ENCODE data around the gene DLGAP1. TPM values are rescaled to one million over a fixed set of nuclear protein-coding genes. Genes with fewer than 3 reads are reported as not detected.
"Not testable (repeated sequence)": the region's sequence is repeated elsewhere in the genome, so short reads cannot be mapped to it uniquely, and the experiment has no call there.

Gene DLGAP1
- total RNA-seq, 3 donors from 2014 or later (not counting 1 experiment from before 2014, with no cell fraction given) = not detected

DNA sequence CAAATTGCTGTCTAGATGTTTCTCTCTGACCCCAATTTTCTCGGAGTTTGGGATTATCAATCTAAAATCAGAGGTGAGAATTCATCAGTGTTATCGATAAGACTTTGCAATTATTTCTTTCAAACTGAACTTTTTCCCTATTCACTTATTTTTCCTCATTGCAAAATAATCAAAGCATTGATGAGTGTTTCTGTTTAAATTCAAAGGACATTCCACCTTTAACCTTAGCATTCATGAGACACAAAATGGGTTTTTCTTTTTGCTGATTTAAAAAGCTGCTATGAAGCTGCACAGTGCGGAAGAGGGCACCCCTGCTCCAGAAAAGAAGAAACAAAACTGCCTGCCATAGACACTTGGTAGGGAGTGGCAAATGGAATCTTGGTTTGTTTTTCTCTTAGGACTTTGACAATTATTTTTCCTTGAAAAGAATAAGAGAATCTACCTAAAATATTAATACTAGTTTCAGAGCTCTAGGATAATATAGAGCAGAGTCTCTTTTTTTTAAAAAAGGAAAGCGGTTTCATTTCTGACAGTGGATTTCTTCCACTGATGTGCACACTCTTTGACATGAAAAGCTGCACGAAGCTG is 801.8 kb downstream of the DLGAP1 start:
- no peak overlapping the region for H3K27ac Mint-ChIP-seq
- no peaks in the 10 kb centered on the region for H3K27me3 ChIP-seq (ENCODE audit: control insufficient read depth, insufficient read depth, low read length)
- WGBS (ENCODE audit: insufficient coverage) = 93% methylated on average over 4 of the region's 5 CpGs
- H3K4me3 Mint-ChIP-seq = no peak overlapping the region
- no peaks in the 10 kb centered on the region for H3K4me1 ChIP-seq (ENCODE audit: control insufficient read depth, insufficient read depth, low read length)
- intact Hi-C loops (cut with micrococcal nuclease) = no loop called here
- ATAC-seq (no peak), DNase-seq (no peak)
- H3K36me3 Mint-ChIP-seq = no peaks in the 10 kb centered on the region
- H3K27me3 Mint-ChIP-seq (ENCODE audit: low read depth in 2 of 2) = peaks cover 0 to 4% of the 10 kb centered on the region in 2 donors
- H3K9me3 ChIP-seq (ENCODE audit: control insufficient read depth, insufficient read depth, low read length) = no peaks in the 10 kb centered on the region
- H3K27ac ChIP-seq (ENCODE audit: low read length) = no peak overlapping the region
- H3K4me1 Mint-ChIP-seq = no peaks in the 10 kb centered on the region
- H3K4me3 ChIP-seq (ENCODE audit: low read length) = no peak overlapping the region
- H3K9me3 Mint-ChIP-seq = no peaks in the 10 kb centered on the region
- TF ChIP-seq, protein P1, sequence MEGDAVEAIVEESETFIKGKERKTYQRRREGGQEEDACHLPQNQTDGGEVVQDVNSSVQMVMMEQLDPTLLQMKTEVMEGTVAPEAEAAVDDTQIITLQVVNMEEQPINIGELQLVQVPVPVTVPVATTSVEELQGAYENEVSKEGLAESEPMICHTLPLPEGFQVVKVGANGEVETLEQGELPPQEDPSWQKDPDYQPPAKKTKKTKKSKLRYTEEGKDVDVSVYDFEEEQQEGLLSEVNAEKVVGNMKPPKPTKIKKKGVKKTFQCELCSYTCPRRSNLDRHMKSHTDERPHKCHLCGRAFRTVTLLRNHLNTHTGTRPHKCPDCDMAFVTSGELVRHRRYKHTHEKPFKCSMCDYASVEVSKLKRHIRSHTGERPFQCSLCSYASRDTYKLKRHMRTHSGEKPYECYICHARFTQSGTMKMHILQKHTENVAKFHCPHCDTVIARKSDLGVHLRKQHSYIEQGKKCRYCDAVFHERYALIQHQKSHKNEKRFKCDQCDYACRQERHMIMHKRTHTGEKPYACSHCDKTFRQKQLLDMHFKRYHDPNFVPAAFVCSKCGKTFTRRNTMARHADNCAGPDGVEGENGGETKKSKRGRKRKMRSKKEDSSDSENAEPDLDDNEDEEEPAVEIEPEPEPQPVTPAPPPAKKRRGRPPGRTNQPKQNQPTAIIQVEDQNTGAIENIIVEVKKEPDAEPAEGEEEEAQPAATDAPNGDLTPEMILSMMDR (IDR thresholded peaks at IDR 0.05) = no peak
- no peaks in the 10 kb centered on the region for H3K36me3 ChIP-seq (ENCODE audit: control insufficient read depth, insufficient read depth, low read length)

DNA sequence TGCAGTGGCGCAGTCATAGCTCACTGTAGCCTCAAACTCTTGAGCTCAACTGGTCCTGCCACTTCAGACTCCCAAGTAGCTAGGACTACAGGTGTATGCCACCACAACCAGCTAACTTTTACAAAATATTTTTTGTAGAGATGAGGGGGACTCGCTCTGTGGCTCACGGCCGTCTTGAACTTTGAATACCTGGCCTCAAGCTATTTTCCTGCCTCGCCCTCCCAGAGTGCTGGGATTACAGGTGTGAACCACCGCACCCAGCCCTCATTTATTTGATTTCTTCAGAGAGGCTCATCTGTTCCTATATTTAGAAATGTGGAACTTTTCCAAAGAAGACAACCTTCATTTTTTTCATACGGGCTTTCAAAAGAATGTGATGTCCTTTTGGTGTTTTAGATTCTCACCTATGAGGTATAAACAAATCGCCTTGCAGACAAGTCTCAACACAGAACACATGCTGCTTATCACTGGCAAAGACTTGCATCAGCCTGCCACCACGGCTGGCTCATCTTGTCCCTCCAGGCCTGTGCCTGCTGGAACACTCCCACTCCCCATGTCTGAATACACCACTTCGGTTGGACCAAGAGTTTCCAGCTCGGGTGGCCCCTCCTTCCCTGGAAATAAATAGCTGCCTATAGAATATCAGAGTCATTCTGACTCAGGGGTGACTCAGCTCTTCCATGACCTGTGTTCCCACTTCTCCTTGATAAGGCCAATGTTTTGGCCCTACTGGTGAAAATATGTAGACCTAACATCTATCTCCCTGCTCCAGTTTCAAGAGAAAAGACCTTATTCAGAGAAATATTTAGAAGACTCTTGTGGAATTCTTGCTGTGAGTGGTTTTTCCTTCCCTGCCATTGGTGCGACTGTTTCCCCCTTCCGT is 802.5 kb downstream of the DLGAP1 start:
- H3K4me3 ChIP-seq (ENCODE audit: low read length) = no peak overlapping the region
- no peaks in the 10 kb centered on the region for H3K4me1 ChIP-seq (ENCODE audit: control insufficient read depth, insufficient read depth, low read length)
- no peaks in the 10 kb centered on the region for H3K9me3 ChIP-seq (ENCODE audit: control insufficient read depth, insufficient read depth, low read length)
- H3K27ac Mint-ChIP-seq = no peak overlapping the region
- WGBS (ENCODE audit: insufficient coverage) = 72% methylated on average over 12 of the region's 13 CpGs
- no peak for DNase-seq
- no peaks in the 10 kb centered on the region for H3K27me3 ChIP-seq (ENCODE audit: control insufficient read depth, insufficient read depth, low read length)
- H3K9me3 Mint-ChIP-seq = no peaks in the 10 kb centered on the region
- H3K36me3 ChIP-seq (ENCODE audit: control insufficient read depth, insufficient read depth, low read length) = no peaks in the 10 kb centered on the region
- no peak overlapping the region for H3K4me3 Mint-ChIP-seq
- intact Hi-C loops (cut with micrococcal nuclease) = no loop called here
- H3K27me3 Mint-ChIP-seq (ENCODE audit: low read depth in 2 of 2) = peaks cover 0 to 4% of the 10 kb centered on the region in 2 donors
- H3K4me1 Mint-ChIP-seq = no peaks in the 10 kb centered on the region
- H3K36me3 Mint-ChIP-seq = no peaks in the 10 kb centered on the region
- TF ChIP-seq, protein P1 (IDR thresholded peaks at IDR 0.05) = no peak
- peak in 1 of 3 donors; percentile 49 for ATAC-seq
- H3K27ac ChIP-seq (ENCODE audit: low read length) = no peak overlapping the region

DNA sequence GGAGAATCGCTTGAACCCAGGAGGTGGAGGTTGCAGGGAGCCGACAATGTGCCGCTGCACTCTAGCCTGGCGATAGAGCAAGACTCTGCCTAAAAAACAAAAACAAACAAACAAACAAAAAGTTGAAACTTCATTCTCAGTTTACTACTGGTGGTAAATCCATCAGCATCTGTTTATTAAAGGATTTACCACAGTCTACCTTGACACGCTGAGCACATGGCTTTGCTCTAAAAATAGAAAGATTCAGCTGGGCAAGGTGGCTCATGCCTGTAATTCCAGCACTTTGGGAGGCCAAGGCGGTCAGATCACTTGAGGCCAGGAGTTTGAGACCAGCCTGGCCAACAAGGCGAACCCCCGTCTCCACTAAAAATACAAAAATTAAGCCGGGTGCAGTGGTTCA is 803.8 kb downstream of the DLGAP1 start:
- Mint-ChIP-seq H3K27ac (no peak overlapping the region), H3K4me1 (no peaks in the 10 kb centered on the region), H3K4me3 (no peak overlapping the region), H3K9me3 (no peaks in the 10 kb centered on the region), H3K36me3 (no peaks in the 10 kb centered on the region), H3K27me3 (ENCODE audit: low read depth in 2 of 2) (peaks cover 0 to 4% of the 10 kb centered on the region in 2 donors)
- DNase-seq (no peak), ATAC-seq (no peak)
- no peak overlapping the region for H3K27ac ChIP-seq (ENCODE audit: low read length)
- 83% methylated on average over 9 of the region's 9 CpGs for WGBS (ENCODE audit: insufficient coverage)
- TF ChIP-seq, protein P1 (IDR thresholded peaks at IDR 0.05) = no peak
- H3K4me1 ChIP-seq (ENCODE audit: control insufficient read depth, insufficient read depth, low read length) = no peaks in the 10 kb centered on the region
- no peaks in the 10 kb centered on the region for H3K9me3 ChIP-seq (ENCODE audit: control insufficient read depth, insufficient read depth, low read length)
- H3K36me3 ChIP-seq (ENCODE audit: control insufficient read depth, insufficient read depth, low read length) = no peaks in the 10 kb centered on the region
- no peaks in the 10 kb centered on the region for H3K27me3 ChIP-seq (ENCODE audit: control insufficient read depth, insufficient read depth, low read length)
- intact Hi-C loops (cut with micrococcal nuclease) = no loop called here
- H3K4me3 ChIP-seq (ENCODE audit: low read length) = no peak overlapping the region

DNA sequence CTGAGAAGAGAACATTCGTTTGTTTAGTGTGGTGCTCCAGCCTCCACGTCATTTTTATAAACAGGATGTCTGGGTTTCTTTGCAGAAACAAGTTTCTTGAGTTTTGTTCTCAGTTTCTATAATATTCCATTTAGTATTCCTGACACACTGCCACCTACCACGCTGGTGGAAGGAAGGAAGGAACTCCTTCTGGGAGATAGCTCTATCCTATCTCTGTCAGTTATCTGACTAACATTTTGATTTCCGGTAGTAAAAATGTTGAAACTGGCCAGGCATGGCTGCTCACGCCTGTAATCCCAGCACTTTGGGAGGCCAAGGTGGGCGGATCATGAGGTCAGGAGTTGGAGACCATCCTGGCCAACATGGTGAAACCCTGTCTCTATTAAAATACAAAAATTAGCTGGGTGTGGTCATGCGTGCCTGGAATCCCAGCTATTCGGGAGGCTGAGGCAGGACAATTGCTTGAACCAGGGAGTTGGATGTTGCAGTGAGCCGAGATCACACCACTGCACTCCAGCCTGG is 804.5 kb downstream of the DLGAP1 start:
- H3K4me1 Mint-ChIP-seq; intact Hi-C loops (cut with micrococcal nuclease); H3K4me1 ChIP-seq (ENCODE audit: control insufficient read depth, insufficient read depth, low read length); H3K9me3 ChIP-seq (ENCODE audit: control insufficient read depth, insufficient read depth, low read length); H3K36me3 ChIP-seq (ENCODE audit: control insufficient read depth, insufficient read depth, low read length); H3K4me3 ChIP-seq (ENCODE audit: low read length); H3K27me3 ChIP-seq (ENCODE audit: control insufficient read depth, insufficient read depth, low read length); H3K36me3 Mint-ChIP-seq; DNase-seq; H3K9me3 Mint-ChIP-seq; H3K4me3 Mint-ChIP-seq; H3K27ac ChIP-seq (ENCODE audit: low read length); H3K27ac Mint-ChIP-seq; ATAC-seq; H3K27me3 Mint-ChIP-seq (ENCODE audit: low read depth in 2 of 2): not testable (repeated sequence)
- 81% methylated on average over 9 of the region's 9 CpGs for WGBS (ENCODE audit: insufficient coverage)
